Myocyte (in vitro differentiated cells): Measurements from ENCODE around the gene WWOX. TPM values are rescaled to one million over a fixed set of nuclear protein-coding genes. Genes with fewer than 3 reads are reported as not detected.

Experiments used
- DNase-seq: peaks from one replicate; pipeline ENCODE4 v3.0.0-alpha.2; 2012; ENCODE audit warnings: low read depth
- total RNA-seq: library from RNA; depleted of rRNA; stranded (reverse); fragments of >200 nt; gene quantifications from 2 replicates; pipeline ENCODE4 v1.2.3, GENCODE V29; 2014

Gene WWOX
- total RNA-seq, 1 donor from 2014 or later = 12.5 TPM

DNA sequence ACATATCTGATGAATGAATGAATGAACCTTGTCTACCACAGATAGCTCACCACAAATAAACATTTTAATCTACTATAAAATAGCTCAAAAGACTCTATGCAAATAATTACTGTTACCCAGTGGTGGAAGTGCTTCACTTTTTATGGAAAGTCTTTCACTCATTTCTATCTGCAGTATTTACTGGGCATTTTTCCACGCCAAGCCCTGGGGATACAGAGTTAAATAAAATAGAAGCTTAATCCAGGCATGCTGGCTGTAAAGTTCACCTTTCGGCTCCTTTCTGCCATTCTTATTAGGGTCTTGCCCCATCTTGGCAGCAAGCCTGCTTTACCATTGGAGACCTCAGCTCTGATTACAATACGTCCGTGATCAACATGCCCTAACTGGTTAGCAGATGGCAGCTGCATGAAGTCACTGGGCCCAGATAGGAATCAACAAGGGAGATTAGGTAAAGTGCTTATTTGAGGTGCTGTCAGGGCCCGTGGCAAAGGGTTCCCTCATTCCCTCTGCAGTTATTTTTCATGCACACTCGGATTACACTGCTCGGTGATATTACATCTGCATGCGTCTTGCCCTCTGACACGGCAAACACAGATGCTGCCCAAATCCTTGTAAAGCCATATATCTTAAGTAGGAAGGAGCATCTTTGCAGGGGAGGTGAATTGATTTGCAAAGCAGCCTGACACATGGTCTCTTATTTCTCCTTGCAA is 648.9 kb downstream of the WWOX start:
- peak; percentile 41 for DNase-seq

DNA sequence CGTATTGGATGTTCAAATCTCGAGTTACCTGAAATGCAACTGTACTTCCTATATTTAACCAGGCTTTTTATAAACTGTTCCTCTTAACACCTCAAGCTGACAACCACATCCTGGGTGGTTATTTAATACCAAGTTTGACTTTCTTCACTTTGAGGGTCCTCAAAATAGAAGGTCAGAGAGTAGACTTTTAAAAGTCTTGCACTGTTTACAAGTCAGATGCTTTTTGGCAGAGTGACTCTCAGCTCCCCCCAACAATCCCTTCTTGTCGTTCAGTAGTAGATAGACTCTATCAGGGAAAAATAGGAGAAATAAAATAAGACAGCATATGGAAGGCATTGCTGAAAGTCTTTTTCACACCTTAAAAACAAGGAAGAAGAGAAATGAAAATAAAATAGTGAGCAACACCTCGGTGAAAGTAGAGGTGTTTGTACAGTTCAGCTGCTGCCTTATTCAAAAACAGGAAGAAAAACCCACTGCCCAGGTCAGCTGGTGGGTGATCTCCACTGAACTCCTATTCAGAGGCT is 650.4 kb downstream of the WWOX start:
- DNase-seq = no peak

DNA sequence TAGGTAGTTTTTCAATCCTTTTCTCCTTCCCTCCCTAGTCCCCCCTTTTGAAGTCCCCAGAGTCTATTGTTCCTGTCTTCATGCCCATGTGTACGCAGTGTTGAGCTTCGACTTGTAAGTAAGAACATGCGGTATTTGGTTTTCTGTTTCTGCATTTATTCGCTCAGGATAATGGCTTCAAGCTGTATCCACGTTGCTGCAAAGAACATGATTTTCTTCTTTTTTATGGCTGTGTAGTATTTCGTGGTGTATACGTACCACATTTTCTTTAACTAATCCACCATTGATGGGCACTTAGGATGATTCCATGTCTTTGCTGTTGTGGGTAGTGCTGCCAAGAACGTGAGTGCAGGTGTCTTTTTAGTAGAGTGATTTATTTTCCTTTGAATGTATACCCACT is 651.2 kb downstream of the WWOX start:
- DNase-seq = no peak

DNA sequence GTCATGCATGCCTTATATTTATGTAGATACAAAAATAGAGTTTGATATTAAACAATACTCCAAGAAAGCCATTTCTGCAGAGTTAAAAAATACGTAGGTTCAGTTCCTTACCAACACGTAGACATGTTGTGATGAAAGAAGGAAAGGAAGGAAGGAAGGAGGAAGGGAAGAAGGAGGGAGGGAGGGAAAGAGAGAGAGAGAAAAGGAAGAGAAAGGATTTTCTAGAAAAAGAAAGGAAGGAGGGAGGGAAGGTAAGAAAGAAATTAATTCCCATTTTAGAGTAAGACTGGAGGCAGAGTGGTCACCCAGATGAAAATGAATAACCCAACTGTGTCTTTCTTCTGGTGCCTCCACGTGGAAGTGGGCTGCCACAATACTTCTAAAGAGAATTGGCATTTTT is 652.1 kb downstream of the WWOX start:
- no peak for DNase-seq

DNA sequence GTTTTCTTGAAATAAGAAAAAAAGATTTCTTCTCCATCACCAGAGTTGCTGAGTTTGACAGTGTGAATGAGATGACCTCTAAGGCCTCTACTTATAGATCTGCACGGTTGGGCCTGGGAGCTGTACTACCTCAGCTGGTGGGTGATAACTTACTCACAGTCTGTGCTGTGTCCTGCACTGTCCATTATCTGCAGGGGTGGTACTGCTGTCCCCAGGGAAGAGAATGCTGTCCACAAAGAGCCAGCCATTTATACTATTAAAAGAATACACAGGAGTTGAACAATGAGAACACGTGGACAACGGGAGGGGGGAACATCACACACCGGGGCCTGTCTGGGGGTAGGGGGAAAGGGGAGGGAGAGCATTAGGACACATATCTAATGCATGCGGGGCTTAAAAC is 655.3 kb downstream of the WWOX start:
- no peak for DNase-seq

DNA sequence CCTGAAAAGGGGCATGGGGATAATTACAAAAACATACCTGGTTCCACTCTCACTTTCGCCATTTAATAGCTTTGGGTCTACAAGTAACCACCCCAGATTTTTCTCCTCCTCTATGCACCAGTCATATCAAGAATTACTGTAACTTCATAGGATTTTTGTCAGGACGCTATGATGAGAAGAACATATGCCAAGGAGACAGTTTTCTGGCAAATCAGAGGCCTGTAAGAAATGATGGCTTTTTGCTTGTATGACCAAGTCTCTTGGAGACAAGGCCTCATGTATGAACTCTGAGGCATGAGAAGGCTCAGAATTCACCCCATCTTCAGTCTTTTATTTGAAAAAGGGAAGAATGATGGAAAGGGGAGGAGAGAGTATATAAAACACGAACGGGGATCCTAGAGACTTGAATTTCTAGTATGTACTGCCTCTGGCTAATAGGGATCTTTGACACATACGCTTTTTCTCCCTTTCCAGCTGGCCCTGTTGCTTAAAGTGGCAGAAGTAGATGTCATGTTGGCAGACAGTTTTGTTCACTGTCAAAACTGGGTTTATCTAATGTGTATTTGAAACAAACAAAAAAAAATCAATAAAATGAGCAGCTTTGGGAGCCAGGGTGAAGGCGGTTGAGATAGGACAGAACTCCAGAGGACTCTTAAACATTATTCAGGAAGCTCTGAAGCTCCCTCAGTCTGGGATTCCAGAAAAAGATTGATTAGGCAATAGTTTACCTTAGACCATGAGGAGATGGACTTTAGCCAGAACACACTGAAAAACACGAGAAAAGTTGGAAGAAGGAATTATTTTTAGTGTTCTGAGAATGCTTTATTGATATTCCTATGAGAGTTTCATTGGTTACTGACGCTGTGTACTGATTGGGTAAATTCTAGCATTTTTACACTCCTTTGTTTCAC is 656.6 kb downstream of the WWOX start:
- no peak for DNase-seq

DNA sequence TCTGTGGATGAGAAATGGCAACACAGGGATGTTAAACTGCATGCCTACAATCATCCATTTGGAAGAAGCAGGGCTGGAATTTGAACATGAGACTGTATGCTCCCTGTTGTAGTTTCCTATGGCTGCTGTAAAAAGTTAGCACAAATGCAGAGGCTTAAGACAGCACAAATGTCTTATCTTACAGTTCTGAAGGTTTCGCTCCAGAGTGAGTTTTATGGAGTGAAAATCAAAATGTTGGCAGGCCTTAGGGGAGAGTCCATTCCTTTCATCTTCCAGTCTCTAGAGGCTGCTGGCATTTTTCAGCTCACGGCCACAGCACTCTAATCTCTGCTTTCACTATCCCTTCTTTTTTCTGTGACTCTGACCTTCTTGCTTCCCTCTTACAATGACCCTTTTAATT is 660.1 kb downstream of the WWOX start:
- no peak for DNase-seq

DNA sequence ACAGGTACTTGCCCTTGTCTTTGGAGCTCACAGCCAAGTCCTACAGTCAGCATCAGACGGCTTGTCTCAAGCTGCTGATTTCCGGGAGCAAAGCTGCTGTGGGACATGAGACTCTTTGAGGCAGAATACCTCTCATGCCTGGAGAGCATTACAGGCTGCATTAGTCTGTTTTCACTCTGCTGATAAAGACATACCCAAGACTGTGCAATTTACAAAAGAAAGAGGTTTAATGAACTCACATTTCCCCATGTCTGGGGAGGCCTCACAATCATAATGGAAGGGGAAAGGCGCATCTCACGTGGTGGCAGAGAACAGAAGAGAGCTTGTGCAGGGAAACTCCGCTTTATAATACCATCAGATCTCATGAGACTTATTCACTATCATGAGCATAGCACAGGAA is 661.2 kb downstream of the WWOX start:
- no peak for DNase-seq

DNA sequence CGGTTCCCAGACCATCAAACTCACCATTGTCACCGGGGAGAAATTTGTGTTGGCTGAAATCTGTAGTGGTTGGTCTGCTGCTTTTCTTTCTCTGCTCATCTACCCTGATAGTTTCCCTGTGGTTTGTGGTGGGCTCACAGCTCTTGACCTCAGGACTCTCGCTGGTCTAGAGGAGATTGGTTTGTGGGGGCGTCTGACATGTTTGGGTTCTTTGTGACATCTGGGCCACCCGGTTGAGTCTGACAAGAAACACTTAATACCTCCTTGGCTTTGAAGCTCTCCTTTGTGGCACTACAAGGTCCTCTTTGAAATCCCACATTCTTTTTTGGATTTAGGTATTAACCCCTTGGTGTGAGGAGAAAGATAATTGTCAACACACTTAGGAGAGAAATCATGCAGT is 662.0 kb downstream of the WWOX start:
- DNase-seq = peak; percentile 45

DNA sequence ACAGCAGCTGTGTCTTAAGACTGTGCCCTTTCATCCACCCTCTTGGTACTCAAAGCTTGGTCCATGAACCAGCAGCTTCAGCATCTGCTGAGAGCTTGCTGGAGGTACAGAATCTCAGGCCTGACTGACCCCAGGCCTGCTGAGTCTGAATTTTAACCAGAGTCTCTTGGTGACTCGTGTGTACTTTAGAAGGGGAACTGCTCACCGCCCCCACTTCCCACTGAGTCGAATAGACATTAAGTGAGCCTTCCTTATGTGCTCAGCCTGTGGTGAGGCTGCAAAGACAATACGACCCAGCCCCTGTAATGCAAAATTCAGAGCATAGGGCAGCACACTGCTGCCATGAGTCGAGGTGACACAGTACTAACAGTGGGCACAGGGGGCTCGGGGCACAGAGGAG is 662.8 kb downstream of the WWOX start:
- DNase-seq = no peak

DNA sequence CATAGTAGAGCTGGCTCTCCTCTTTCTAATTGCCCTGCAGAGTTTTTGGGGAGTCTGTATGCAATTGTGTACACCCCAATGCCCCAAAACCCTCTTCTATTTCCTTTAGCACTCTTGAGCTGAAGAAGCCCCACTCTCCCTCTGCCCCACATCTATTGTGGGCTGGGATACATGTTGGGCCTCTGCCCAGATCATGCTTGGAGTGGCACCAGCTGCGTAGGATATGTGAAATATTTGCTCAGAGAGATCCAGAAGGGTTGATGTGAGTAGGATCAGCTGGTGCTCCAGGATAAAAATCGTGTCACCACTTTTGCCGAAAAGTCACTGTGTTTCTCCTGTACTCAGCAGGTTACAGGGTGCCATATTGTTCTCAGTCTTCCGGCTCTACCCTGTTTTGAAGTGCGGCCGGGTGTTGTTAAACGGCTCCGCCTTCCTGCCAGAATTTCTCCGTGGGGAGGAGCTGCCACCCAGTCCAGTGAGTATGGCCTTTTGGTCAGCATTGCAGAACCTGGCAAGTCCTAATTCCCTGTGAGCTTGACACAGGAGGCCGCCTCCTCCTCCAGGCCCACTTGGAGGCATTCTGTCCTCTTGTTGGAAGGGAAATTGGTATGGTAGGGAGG is 664.5 kb downstream of the WWOX start:
- no peak for DNase-seq

DNA sequence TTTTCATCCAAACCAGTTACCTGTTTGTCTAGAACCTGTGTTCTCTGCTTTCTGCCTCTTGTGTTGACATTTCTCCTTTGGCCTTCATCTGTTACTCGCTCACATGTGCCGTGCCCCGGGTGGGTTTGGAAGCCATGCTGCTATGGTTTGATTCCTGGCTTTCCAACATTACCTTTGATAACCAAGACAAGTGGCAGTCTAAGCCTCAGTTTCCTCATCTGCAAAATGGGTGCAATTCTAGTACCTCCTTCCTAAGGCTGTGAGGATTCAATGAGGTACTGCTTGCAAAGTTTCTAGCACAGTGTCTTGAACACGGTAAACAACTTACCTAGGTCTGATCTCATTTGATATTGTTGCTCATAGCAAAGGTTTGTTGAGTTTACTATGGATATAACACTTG is 665.0 kb downstream of the WWOX start:
- DNase-seq = no peak

DNA sequence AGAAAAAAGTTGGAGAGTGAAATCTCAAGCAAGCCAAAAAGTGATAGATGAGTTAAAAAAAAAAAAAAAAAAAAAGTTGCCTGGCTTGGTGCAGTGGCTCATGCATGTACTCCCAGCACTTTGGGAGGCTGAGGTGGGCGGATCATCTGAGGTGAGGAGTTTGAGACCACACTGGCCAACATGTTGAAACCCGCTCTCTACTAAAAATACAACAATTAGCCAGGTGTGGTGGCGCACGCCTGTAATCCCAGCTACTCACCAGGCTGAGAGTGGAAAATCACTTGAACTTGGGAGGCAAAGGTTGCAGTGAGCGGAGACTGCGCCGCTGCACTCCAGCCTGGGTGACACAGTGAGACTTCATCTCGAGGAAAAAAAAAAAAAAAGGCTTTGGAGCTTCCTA is 668.8 kb downstream of the WWOX start:
- DNase-seq = no peak

DNA sequence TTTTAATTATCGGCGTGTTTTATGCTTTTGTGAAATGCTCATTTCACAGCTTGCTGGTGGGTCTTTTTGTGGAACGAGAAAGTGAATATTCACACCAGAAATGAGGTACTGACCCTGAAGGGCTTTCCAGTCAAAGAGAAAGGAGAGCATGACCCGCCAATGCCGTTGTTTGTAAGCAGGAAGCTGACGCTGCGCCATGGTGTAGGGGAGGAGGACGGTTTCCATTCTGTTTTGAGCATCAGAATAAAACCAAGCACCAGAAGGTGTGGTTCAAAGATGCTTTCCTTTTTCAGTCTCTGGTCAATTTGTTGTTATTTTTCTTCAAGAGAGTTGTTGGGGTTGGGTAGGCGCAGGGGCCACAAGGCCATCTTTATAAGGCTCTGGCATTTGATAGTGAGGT is 669.3 kb downstream of the WWOX start:
- no peak for DNase-seq

DNA sequence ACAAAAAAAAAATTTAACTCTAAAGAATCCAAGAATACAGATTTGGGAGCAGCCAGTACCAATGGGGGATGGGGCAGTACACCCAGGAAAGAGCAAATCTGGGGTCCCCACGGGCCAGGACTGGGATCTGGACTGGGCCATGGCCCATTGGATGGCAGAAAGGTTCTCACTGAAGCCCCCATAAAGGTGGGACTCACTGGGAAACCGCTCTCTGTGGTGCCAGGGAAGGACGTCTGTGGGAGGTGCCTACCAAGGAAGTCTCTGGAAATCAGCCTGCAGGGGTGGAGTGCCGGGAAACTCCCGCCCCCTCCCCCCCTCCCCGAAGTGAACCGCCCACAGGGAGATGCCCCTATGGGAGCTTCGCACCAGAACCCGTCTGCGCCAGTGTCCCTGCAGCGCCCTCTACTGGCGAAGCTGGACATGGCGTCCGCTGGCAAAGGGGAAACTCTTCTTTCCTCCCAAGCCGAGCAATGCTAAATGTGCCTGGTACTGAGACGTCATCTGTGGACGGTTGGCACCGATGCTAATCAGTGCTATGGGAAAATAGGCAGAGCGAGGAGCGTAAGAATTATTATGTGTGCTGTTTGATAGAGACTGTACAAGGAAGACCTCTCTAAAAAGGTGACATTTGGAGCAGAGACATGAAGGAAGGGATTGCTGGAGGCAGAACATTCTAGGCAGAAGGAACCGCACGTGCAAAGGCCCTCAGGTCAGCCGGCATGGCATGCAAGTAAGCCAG is 671.1 kb downstream of the WWOX start:
- peak; percentile 22 for DNase-seq

DNA sequence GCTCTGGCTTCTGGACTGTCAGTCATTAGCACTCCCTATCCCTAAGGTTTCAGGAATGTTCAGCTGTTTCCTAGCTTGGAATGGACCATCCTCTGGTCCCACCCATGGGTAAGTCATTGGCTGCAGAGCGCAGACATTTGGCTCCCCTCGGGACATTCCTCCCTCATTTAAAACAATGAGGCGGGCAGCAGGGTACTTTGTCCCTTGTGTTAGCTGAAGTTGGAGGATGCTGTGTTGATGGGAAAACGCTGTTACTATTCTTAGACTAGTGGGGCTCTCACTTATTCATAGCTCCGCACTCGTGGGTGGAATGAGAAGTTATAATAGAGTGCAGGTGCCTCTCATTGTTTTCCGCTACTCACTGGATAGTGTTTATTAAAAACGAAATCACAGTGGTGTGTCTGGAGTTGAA is 673.8 kb downstream of the WWOX start:
- DNase-seq = peak; percentile 68

DNA sequence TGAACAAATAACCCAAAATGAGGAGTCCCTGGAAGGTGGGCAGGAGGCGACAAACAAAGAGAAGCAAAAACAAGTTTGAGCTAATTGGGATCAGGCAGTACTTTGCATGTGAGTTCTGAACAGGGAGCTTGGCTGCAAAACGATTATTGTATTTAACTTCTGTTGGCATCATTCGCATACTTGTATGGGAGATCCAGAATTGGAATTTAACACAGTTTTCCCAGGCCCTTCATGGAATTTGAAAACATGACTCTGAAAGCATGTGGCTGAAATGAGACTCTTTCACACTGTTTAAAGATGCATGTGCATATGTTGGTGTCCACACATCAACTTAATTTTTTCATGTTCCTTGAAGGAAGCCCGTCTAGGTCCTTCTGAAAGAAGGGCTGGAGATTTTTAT is 674.3 kb downstream of the WWOX start:
- DNase-seq = no peak

DNA sequence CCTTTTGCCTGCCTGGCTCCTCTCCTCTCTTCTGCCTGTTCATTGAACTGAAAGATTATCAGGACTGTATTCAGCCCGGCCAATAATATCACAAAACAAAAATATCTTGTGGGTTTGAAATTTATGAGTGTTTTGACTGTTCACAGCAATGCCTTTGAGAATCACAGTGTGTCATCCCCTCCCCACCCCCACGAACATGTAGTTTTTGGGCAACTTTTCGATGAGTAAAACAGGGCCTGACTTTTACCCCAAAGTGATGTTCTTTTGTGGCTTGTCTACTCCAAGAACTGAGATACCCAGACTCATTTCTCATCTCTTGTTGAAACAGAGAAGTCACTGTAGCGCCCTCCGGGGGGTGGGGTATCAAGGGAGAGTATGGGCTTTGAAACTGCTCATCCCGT is 675.7 kb downstream of the WWOX start:
- no peak for DNase-seq

DNA sequence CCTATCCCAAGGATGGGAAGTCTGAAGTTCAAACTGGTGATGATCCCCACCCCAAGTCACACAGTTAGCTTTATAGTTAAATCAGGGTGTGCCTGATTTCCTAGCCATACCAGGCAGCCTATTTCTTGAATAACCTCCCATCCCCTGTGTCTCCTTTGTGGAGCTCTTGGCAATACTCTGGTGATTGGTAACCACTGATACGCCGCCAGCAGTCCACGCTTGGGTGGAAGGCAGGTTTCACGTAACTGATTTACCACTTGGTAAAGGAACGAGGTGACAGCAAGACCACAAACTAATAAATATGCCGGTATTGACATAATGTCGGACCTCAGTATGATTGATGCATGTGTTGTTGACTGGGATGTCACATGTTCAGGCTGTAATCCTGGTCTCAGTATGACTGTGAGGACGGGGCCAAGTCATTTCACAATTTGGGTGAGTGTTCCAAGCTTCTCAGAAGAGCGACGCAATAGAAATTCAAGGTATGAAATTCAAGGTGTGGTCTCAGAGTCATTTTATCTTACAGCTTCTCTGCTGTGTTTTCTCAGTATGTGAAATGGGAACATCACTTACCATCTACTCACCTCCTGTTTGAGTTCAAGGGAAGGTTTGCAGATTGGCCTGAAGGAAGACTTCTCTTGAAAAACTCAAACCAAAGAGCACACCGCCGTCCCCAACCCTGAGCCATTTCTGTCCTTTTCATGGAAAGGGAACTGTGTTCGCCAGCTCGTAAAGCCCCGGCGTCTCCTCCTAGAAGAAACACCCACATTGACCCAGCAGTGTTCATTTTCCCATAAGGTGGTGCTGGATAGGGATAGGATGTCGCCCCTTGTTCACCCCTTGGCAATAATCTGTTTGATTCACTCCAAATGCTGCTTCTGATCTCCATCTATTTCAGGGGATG is 678.9 kb downstream of the WWOX start:
- no peak for DNase-seq

DNA sequence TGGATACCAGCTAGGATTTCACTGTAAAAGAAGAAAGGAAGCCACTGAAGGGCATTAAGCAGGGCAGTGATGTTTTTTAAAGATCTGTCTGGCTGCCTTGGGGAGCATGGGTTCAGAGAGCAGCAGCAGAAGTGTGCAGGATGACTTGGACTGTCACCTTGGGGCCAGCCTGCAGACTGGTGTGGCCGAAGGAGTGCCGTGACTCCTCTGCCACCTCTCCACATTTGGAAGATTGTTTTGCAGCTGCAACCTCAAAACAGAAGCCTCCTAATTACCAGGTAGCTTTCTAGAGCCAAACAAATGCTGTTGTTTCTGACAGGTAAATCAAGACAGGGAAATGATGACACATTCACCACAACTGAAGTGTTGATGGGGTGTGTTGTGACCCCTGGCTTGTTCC is 681.4 kb downstream of the WWOX start:
- no peak for DNase-seq
